ENCODE results near the gene ZNF555. TPM values are rescaled to one million over a fixed set of nuclear protein-coding genes. Genes with fewer than 3 reads are reported as not detected.
"Not testable (repeated sequence)": the region's sequence is repeated elsewhere in the genome, so short reads cannot be mapped to it uniquely, and the experiment has no call there.

ZNF555 gene
- total and polyA plus RNA-seq, 2 donors: 4.4 to 14.8 TPM

DNA sequence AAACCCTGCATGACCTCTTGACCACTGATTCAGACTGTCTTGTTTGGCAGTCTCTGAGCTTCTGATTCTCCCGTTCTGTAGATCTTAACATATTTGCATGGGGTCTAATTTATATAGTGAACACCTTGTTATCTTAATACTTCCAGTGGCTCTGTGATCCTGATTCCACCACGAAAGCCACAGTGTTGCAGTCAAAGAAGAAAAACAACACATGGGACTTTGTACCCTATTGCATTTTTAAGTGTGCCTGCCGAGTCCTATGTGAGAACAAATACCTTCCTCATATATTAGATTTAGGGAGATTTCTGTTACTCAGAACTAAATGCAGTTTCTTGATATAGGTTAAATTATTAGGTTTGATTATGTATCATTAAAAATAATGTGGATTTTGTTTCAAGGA is 13.6 kb downstream of the ZNF555 start:
- no peak for DNase-seq (ENCODE audit: extremely low spot score)
- WGBS: 98% methylated on average over 3 of the region's 3 CpGs
- H3K27ac ChIP-seq (ENCODE audit: low read depth): no peak overlapping the region
- no peak overlapping the region for H3K4me3 ChIP-seq (ENCODE audit: low read depth, low read length)
- H3K4me1 ChIP-seq (ENCODE audit: insufficient read depth): no peaks in the 10 kb centered on the region
- peaks cover 18% of the 10 kb centered on the region for H3K36me3 ChIP-seq (ENCODE audit: insufficient read depth)

DNA sequence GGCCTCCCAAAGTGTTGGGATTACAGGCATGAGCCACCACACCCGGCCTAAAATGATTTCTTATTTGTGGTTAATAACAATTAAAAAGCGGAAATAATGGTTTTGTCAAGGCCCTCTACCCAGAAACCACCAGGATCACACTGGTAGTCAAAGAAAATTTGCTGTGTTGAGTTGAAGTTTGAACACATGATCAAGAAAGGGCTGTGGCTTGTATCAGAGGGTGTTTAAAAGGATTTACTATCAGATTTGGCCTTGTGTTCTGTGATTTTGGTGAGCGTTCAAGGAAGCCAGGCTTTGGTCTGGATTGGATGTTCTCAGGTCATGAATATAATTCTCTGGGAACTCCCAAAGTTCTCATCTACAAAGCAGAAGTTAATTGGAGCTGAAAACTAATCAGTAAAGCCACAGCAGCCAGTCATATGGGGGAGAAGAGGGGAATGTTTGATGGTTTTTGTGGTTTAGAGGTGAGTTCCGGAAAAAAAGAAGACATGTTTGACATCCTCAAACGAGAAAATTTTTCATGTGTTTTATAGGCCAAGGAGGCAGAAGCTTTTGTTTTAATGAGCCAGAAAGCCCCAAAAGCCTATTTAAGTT is 15.3 kb downstream of the ZNF555 start:
- no peak overlapping the region for H3K27ac ChIP-seq (ENCODE audit: low read depth)
- peaks cover 12% of the 10 kb centered on the region for H3K36me3 ChIP-seq (ENCODE audit: insufficient read depth)
- no peak overlapping the region for H3K4me3 ChIP-seq (ENCODE audit: low read depth, low read length)
- WGBS: 91% methylated on average over 5 of the region's 5 CpGs
- DNase-seq (ENCODE audit: extremely low spot score): no peak
- H3K4me1 ChIP-seq (ENCODE audit: insufficient read depth): no peaks in the 10 kb centered on the region

DNA sequence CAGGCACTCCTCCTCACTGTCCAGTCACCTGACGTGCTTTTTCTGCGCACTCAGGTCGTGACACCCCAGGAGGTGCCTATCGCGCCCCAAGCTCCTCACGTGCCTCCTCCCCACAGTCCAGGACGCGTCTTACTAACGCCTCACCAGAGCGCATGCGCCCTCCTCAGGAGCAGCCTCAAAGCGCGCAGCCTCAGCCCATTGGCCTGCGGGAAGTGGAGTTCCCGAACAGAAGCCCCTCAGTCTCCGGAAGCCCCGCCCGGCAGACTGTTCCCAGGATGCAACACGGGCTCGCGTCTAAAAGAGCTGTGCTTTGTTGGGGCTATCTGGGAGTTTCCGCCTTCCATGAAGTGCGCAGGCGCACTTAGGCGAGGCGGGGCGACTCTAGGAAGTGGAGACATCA is 17.6 kb downstream of the ZNF555 start:
- H3K4me1 ChIP-seq (ENCODE audit: insufficient read depth): no peaks in the 10 kb centered on the region
- H3K36me3 ChIP-seq (ENCODE audit: insufficient read depth): no peaks in the 10 kb centered on the region
- no peak overlapping the region for H3K4me3 ChIP-seq (ENCODE audit: low read depth, low read length)
- DNase-seq (ENCODE audit: extremely low spot score): no peak
- H3K27ac ChIP-seq (ENCODE audit: low read depth): no peak overlapping the region
- 71% methylated on average over 27 of the region's 27 CpGs for WGBS

DNA sequence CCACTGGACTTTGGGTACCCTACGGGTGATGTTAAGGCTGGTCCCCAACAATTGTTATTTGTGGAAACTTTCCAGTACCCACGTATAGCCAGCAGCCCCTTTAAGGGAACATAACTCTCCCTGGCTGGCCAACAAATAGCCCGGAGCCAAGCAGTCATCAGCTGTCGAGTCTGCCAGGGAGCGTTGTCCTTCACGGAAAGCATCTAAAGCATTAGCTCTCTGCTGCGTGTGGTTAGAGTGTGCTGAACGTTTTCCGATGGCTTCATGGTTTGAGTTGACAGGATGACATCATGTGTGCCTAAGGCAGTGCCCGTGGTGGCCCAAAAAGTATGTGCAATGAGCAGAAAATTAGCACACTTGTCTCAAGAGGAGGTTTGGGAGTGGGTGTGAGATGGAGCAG is 22.5 kb downstream of the ZNF555 start:
- no peaks in the 10 kb centered on the region for H3K36me3 ChIP-seq (ENCODE audit: insufficient read depth)
- 81% methylated on average over 10 of the region's 10 CpGs for WGBS
- no peak for DNase-seq (ENCODE audit: extremely low spot score)
- no peak overlapping the region for H3K4me3 ChIP-seq (ENCODE audit: low read depth, low read length)
- no peak overlapping the region for H3K27ac ChIP-seq (ENCODE audit: low read depth)
- H3K4me1 ChIP-seq (ENCODE audit: insufficient read depth): no peaks in the 10 kb centered on the region

DNA sequence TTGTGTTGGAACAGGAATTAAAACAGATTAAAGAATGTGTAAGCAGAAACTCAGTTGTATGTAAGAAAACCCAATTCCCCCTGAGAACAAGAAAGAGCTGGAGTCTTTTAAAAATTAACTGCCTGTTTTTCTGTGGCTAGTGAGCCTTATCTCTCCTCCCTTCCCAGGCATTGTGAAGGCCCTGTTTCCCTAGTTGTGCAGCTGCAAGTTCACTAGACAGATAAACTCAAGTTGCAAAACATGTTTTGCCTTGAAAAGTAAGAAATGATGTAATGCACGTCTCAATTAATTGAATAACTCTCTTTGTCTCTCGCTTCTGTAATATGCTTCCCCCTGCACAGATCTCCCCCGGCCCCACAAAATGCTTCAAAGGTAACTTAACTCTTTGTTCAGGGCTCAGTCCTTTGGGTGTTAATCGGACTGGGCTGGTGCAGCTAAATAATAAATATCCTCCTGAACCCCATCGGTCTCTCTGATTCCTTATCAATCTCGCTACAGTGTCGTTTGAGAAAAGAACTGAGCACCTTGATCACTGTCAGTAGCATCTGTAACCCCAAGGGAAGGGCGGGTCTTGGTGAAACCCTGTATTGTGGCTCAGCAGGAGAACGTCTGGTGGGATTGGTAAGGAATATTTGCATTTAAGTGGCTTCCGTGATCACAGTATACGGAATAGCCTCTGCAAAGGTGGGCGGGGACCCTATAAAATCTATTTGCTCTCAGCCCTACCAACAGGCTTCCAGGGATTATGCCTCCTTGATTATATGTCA is 24.2 kb downstream of the ZNF555 start:
- Histone ChIP-seq H3K4me3 (ENCODE audit: low read depth, low read length) (no peak overlapping the region), H3K4me1 (ENCODE audit: insufficient read depth) (no peaks in the 10 kb centered on the region), H3K36me3 (ENCODE audit: insufficient read depth) (no peaks in the 10 kb centered on the region), H3K27ac (ENCODE audit: low read depth) (no peak overlapping the region)
- 64% methylated on average over 12 of the region's 12 CpGs for WGBS
- no peak for DNase-seq (ENCODE audit: extremely low spot score)

DNA sequence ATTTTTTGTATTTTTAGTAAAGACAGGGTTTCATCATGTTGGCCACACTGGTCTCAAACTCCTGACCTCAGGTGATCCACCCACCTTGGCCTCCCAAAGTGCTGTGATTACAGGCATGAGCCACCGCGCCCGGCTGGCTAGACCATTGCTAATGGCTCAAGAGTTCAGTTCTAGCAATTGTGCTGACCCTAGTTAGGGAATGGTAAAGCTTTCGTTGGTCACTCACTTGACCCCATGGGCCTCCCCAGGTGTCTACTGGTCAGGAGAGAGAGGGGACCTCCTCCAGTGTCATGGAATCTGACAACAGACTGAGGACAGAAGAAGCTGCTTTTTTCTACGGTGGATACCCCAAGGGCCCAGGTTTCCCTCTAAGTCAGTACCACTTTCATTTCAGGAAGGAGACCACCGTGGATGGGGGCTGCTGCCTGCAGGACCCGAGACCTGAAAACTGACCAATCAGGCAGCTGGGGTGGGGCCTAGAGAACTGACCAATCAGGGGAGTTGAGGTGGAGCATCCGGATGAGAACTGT is 25.3 kb downstream of the ZNF555 start:
- Histone ChIP-seq H3K4me3 (ENCODE audit: low read depth, low read length) (no peak overlapping the region), H3K27ac (ENCODE audit: low read depth) (no peak overlapping the region), H3K4me1 (ENCODE audit: insufficient read depth) (no peaks in the 10 kb centered on the region), H3K36me3 (ENCODE audit: insufficient read depth) (no peaks in the 10 kb centered on the region)
- WGBS: 75% methylated on average over 8 of the region's 8 CpGs
- DNase-seq (ENCODE audit: extremely low spot score): no peak

DNA sequence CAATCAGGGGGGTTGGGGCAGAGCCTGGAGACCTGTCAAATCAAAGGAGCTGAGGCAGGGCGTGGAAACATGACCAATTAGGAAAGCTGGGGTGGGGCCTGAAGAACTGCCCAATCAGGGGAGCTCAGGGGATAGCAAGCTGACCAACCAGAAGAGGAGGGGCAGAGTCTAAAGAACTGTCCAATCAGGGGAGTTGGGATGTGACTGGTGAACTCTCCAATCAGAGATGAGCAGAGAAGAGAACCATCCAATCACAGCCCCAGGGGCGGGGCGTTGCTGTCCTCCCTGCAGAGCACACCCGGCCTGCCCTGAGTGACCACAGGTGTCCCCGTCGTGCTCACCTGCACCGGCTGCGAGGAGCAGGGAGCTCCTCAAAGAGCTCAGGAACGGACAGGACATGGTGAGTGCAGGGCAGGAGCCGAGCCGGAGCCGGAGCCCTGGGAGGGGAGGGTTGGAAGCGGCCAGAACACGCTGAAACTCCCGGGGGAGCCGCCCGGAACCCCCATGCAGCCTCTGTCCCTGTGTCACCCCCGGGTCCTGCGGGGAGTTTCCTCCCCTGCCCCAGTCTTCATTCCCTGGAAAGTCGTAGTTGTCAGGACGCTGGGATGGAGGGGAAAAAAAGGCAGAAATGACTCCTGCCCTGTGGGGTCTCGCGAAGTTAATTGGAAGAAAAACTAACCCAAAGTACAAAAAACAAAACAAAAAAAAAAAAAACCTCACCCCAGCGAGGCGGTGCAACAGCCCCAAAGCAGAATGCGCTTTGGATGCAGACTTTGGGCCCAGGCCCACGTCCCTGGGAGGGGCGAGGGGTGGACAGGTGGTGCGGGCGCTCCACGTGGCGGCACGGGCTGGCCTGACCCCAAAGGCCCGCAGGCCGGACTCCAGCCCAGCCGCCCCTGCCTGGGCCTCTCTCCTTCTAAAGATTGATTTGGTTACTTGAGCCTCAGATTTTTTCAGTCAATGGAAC is 26.0 kb downstream of the ZNF555 start, which contains the start of gene ZNF556:
TSS of gene ZNF556 (plus strand) at position 311 of the 967 bp plus-strand sequence. CDS start at position 398, 87 bp downstream.
- Histone ChIP-seq H3K27ac (ENCODE audit: low read depth) (no peak within 1 kb of the TSS), H3K4me3 (ENCODE audit: low read depth, low read length) (no peak within 1 kb of the TSS), H3K4me1 (ENCODE audit: insufficient read depth) (no peaks in the 10 kb centered on the region), H3K36me3 (ENCODE audit: insufficient read depth) (no peaks in the 10 kb centered on the region)
- WGBS: 81% methylated on average over 36 of the region's 36 CpGs
- DNase-seq (ENCODE audit: extremely low spot score): no peak

DNA sequence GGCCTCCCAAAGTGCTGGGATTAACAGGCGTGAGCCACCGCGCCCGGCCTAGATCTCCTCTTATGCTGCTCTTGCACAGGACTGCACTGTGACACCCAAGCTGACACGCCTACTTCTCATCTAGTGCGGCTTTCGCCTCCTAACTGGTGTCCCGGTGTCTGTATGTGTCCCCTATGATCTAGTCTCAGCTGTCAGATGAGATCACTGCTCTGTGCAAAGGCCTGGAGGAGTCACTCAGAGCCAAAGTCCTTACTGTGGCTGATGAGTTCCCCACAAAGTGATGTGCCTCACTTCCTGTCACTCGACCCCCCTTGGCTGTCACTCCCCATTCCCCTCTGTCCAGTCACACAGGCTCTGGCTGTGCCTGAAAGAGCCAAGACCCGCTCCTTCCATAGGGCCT is 28.3 kb downstream of the ZNF555 start:
- Histone ChIP-seq H3K4me3 (ENCODE audit: low read depth, low read length) (no peak overlapping the region), H3K4me1 (ENCODE audit: insufficient read depth) (no peaks in the 10 kb centered on the region), H3K36me3 (ENCODE audit: insufficient read depth) (no peaks in the 10 kb centered on the region), H3K27ac (ENCODE audit: low read depth) (no peak overlapping the region)
- WGBS: 86% methylated on average over 10 of the region's 10 CpGs
- DNase-seq (ENCODE audit: extremely low spot score): no peak

DNA sequence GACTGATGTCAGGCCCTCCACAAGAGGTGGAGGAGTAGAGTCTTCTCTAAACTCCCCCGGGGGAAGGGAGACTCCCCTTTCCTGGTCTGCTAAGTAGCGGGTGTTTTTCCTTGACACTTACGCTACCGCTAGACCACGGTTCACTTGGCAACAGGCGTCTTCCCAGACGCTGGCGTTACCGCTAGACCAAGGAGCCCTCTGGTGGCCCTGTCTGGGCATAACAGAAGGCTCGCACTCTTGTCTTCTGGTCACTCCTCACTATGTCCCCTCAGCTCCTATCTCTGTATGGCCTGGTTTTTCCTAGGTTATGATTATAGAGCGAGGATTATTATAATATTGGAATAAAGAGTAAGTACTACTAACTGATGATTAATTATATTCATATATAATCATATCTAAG is 30.9 kb downstream of the ZNF555 start:
- H3K4me3 ChIP-seq (ENCODE audit: low read depth, low read length); DNase-seq (ENCODE audit: extremely low spot score); H3K4me1 ChIP-seq (ENCODE audit: insufficient read depth); H3K27ac ChIP-seq (ENCODE audit: low read depth); H3K36me3 ChIP-seq (ENCODE audit: insufficient read depth): not testable (repeated sequence)
- 23% methylated on average over 4 of the region's 11 CpGs for WGBS

DNA sequence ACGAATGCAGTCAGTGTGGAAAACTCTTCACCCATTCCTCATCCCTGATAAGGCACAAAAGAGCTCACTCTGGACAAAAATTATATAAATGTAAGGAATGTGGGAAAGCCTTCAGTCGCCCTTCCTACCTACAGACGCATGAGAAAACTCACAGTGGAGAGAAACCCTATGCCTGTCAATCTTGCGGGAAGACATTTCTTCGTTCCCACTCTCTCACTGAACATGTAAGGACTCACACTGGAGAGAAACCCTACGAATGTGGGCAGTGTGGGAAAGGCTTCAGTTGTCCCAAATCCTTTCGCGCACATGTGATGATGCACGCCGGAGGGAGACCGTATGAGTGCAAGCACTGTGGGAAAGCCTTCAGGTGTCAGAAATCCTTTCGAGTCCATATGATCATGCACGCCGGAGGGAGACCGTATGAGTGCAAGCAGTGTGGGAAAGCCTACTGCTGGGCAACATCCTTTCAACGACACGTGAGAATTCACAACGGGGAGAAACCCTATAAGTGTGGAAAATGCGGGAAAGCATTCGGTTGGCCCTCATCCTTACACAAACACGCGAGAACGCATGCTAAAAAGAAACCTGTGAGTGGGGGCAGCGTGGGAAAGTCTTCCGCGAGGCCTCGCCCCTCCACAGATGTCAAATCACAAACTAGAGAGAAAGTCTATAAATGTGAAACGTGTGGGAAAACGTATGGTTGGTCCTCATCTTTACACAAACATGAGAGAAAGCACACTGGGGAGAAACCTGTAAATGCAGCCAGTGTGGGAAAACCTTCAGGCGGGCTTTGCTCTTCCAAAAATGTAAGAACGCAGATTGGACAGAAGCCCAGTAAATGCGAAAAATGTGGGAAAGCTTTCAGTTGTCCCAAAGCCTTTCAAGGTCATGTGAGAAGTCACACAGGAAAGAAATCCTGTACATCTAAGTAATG is 36.4 kb downstream of the ZNF555 start:
- WGBS: 89% methylated on average over 32 of the region's 32 CpGs

DNA sequence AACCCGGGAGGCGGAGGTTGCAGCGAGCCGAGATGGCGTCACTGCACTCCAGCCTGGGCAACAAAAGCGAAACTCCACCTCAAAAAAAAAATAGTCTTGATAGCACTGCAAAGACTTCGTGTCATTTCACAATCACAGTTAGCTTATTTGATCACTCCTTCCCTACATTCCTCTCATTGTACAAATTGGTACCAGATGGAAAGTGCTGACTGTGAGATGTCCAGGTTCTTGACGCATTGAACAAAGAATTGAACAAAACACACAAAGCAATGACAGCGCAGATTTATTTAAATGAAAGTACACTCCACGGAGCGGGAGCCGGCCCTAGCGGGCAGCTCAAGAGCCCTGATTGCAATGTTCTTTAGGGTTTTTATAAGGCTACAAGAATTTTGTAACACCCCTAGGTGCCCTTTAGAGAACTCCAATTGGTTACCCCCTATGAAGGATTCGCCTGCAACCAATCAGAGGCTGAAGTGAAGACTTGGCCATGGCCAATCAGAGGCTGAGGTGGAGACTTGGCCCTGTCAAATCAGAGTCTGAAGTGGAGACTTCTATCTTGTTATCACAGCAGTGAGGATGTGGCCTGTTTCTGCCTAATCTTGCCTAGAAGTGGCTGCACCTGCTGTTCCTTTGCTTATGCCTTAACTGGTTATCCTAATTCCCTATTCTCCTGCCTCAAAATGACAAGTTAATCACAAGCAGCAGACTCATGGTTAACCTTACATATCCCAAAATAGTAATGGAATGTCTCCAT is 42.6 kb downstream of the ZNF555 start:
- WGBS: 76% methylated on average over 14 of the region's 14 CpGs
- H3K27ac ChIP-seq (ENCODE audit: low read depth): no peak overlapping the region
- DNase-seq (ENCODE audit: extremely low spot score): no peak

More for the DNA sequence above, 36.4 kb downstream of the ZNF555 start:
- H3K36me3 ChIP-seq (ENCODE audit: insufficient read depth): no peaks in the 10 kb centered on the region
- no peaks in the 10 kb centered on the region for H3K4me1 ChIP-seq (ENCODE audit: insufficient read depth)
- H3K27ac ChIP-seq (ENCODE audit: low read depth): no peak overlapping the region
- no peak for DNase-seq (ENCODE audit: extremely low spot score)
- no peak overlapping the region for H3K4me3 ChIP-seq (ENCODE audit: low read depth, low read length)

DNA sequence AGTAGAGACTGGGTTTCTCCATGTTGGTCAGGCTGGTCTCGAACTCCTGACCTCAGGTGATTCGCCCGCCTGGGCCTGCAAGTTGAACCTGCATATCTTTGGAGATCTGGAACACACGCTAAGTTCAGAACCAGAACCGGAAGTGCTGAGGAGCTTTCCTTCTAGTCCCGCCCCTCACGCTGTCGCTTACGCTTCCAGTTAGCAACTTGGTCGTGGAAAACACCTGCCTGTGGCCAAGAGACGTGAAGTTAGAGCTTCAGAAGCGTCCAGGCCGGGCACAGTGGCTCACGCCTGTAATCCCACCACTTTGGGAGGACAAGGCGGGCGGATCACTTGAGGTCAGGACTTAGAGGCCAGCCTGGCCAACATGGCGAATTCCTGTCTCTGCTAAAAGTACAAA is 44.5 kb downstream of the ZNF555 start:
- H3K4me3 ChIP-seq (ENCODE audit: low read depth, low read length): no peak overlapping the region
- WGBS: 88% methylated on average over 17 of the region's 17 CpGs
- no peaks in the 10 kb centered on the region for H3K4me1 ChIP-seq (ENCODE audit: insufficient read depth)
- no peaks in the 10 kb centered on the region for H3K36me3 ChIP-seq (ENCODE audit: insufficient read depth)
- H3K27ac ChIP-seq (ENCODE audit: low read depth): no peak overlapping the region
- no peak for DNase-seq (ENCODE audit: extremely low spot score)

More for the DNA sequence above, 42.6 kb downstream of the ZNF555 start:
- Histone ChIP-seq H3K36me3 (ENCODE audit: insufficient read depth) (no peaks in the 10 kb centered on the region), H3K4me1 (ENCODE audit: insufficient read depth) (no peaks in the 10 kb centered on the region), H3K4me3 (ENCODE audit: low read depth, low read length) (no peak overlapping the region)
